Measurements from ENCODE around the gene TGDS. TPM values are rescaled to one million over a fixed set of nuclear protein-coding genes. Genes with fewer than 3 reads are reported as not detected.

TGDS gene
- total RNA-seq, result 11.9 and 18.5 TPM in 2 replicates

GRCh38 chr13:94595950-94596574 lies at the start of gene TGDS:
Gene TGDS, minus strand, starts transcription at chr13:94596152. Its CDS starts 16 bp downstream, at chr13:94596136.

GRCh38 chr13:94601446-94602431 lies 5.8 kb upstream of the TGDS start, which contains the start of gene GPR180:
Gene GPR180, plus strand, starts transcription at chr13:94601857. Its CDS starts 71 bp downstream, at chr13:94601928.

Other genes with a start within 250 kb of the TGDS start
- 0.21 TPM in 1 of 2 replicates, not detected in the other for gene DCT, start 116.5 kb downstream of the TGDS start, total RNA-seq
- gene GPR180, start 5.7 kb upstream of the TGDS start, total RNA-seq, result 12.6 and 14.2 TPM in 2 replicates
- gene SOX21, start 116.4 kb upstream of the TGDS start, total RNA-seq, result under 0.01 and 0.21 TPM in 2 replicates